Loucy (cell line): ENCODE measurements around the gene TMEM208.

ENCODE experiments used
- H2AFZ ChIP-seq: fragments of 200-600 bp; sonication (generic); 2 replicates; pipeline ENCODE4 v1.6.0; 2016; ENCODE audit warnings: antibody characterized with exemption, mild to moderate bottlenecking, low read length, moderate library complexity
- H3F3A ChIP-seq: fragments of 200-600 bp; 2 replicates; pipeline ENCODE4 v1.6.0; 2016; ENCODE audit warnings: antibody characterized with exemption, low read depth, mild to moderate bottlenecking
- H3K27me3 ChIP-seq: fragments of 200-600 bp; sonication (generic); 2 replicates; pipeline ENCODE4 v1.6.1; 2014; ENCODE audit warnings: low read length, mild to moderate bottlenecking; ENCODE audit not compliant: insufficient read depth, poor library complexity, severe bottlenecking
- H3K36me3 ChIP-seq: fragments of 200-600 bp; sonication (generic); 2 replicates; pipeline ENCODE4 v1.6.1; 2016; ENCODE audit warnings: low read length; ENCODE audit not compliant: insufficient read depth
- H3K4me1 ChIP-seq: fragments of 200-600 bp; sonication (generic); 2 replicates; pipeline ENCODE4 v1.5.1; 2014; ENCODE audit warnings: low read length, mild to moderate bottlenecking; ENCODE audit not compliant: insufficient read depth, poor library complexity, severe bottlenecking
- H3K4me2 ChIP-seq: fragments of 200-600 bp; sonication (generic); 2 replicates; pipeline ENCODE4 v1.6.0; 2014; ENCODE audit warnings: antibody characterized with exemption, low read length, low read depth, mild to moderate bottlenecking; ENCODE audit not compliant: poor library complexity, severe bottlenecking
- H3K4me3 ChIP-seq: fragments of 200-600 bp; sonication (generic); 2 replicates; pipeline ENCODE4 v1.5.1; 2014; ENCODE audit warnings: low read length, mild to moderate bottlenecking, mixed read lengths; ENCODE audit not compliant: poor library complexity, severe bottlenecking
- H3K79me2 ChIP-seq: fragments of 200-600 bp; sonication (generic); 2 replicates; pipeline ENCODE4 v1.6.1; 2014; ENCODE audit warnings: low read length; ENCODE audit not compliant: insufficient read depth
- H3K9ac ChIP-seq: fragments of 200-600 bp; sonication (generic); 2 replicates; pipeline ENCODE4 v1.6.0; 2014; ENCODE audit warnings: mild to moderate bottlenecking, low read depth, low read length, moderate library complexity; ENCODE audit not compliant: poor library complexity, severe bottlenecking
- H3K9me2 ChIP-seq: fragments of 200-600 bp; sonication (generic); replicated peaks from 2 replicates; pipeline ENCODE4 v1.6.1; 2016; ENCODE audit warnings: low read depth, low read length, mixed read lengths
- H3K9me3 ChIP-seq: fragments of 200-600 bp; sonication (generic); 2 replicates; pipeline ENCODE4 v1.6.1; 2014; ENCODE audit warnings: mild to moderate bottlenecking, antibody characterized with exemption, low read length, low read depth; ENCODE audit not compliant: insufficient read depth
- H4K20me1 ChIP-seq: fragments of 200-600 bp; sonication (generic); 2 replicates; pipeline ENCODE4 v1.6.0; 2014; ENCODE audit warnings: antibody characterized with exemption, low read length, mild to moderate bottlenecking; ENCODE audit not compliant: insufficient read depth, poor library complexity, severe bottlenecking
- CTCF ChIP-seq: fragments of 200-600 bp; sonication (generic); conservative IDR thresholded peaks from 2 replicates; pipeline ENCODE4 v1.5.1; 2014; ENCODE audit warnings: mild to moderate bottlenecking, antibody characterized with exemption, low read length
- EZH2phosphoT487 ChIP-seq: fragments of 200-600 bp; IDR thresholded peaks from 2 replicates; pipeline ENCODE4 v1.6.1; 2018; ENCODE audit warnings: antibody characterized with exemption, mild to moderate bottlenecking, moderate library complexity, borderline replicate concordance

Gene TMEM208

GRCh38 chr16:67187175-67187890, 39.6 kb upstream of the TMEM208 start:
- H2AFZ ChIP-seq, result no peak overlapping the region
- no peaks in the 10 kb centered on the region for H3F3A ChIP-seq
- TF ChIP-seq EZH2phosphoT487 (no peak), CTCF (no peak)
- H3K36me3 ChIP-seq, result no peaks in the 10 kb centered on the region
- H4K20me1 ChIP-seq, result peaks cover 20% of the 10 kb centered on the region
- H3K79me2 ChIP-seq, result peaks cover 14% of the 10 kb centered on the region
- no peaks in the 10 kb centered on the region for H3K9me3 ChIP-seq
- no peak overlapping the region for H3K4me2 ChIP-seq
- H3K4me1 ChIP-seq, result peaks cover 16% of the 10 kb centered on the region
- H3K4me3 ChIP-seq, result no peak overlapping the region
- H3K9ac ChIP-seq, result no peak overlapping the region
- H3K9me2 ChIP-seq, result no peaks in the 10 kb centered on the region
- H3K27me3 ChIP-seq, result no peaks in the 10 kb centered on the region

GRCh38 chr16:67188323-67188722, 38.6 kb upstream of the TMEM208 start:
- Histone ChIP-seq H3K9me2 (no peaks in the 10 kb centered on the region), H3K4me3 (no peak overlapping the region), H3K9me3 (no peaks in the 10 kb centered on the region), H3K4me2 (no peak overlapping the region), H3K79me2 (peaks cover 14% of the 10 kb centered on the region), H3F3A (no peaks in the 10 kb centered on the region), H3K9ac (no peak overlapping the region), H4K20me1 (peaks cover 22% of the 10 kb centered on the region), H3K27me3 (no peaks in the 10 kb centered on the region), H2AFZ (no peak overlapping the region), H3K4me1 (peaks cover 9% of the 10 kb centered on the region), H3K36me3 (no peaks in the 10 kb centered on the region)
- TF ChIP-seq CTCF, result no peak
- TF ChIP-seq EZH2phosphoT487, result no peak

GRCh38 chr16:67188798-67189197, 38.1 kb upstream of the TMEM208 start:
- Histone ChIP-seq H3K36me3 (no peaks in the 10 kb centered on the region), H4K20me1 (peaks cover 27% of the 10 kb centered on the region), H2AFZ (no peak overlapping the region), H3K9me3 (no peaks in the 10 kb centered on the region), H3K9ac (no peak overlapping the region), H3K9me2 (no peaks in the 10 kb centered on the region), H3K4me1 (peaks cover 13% of the 10 kb centered on the region), H3F3A (no peaks in the 10 kb centered on the region), H3K27me3 (no peaks in the 10 kb centered on the region), H3K79me2 (peaks cover 18% of the 10 kb centered on the region), H3K4me2 (no peak overlapping the region), H3K4me3 (no peak overlapping the region)
- TF ChIP-seq EZH2phosphoT487 (no peak), CTCF (no peak)
